Measurements from ENCODE around the gene TMA7.

DNA sequence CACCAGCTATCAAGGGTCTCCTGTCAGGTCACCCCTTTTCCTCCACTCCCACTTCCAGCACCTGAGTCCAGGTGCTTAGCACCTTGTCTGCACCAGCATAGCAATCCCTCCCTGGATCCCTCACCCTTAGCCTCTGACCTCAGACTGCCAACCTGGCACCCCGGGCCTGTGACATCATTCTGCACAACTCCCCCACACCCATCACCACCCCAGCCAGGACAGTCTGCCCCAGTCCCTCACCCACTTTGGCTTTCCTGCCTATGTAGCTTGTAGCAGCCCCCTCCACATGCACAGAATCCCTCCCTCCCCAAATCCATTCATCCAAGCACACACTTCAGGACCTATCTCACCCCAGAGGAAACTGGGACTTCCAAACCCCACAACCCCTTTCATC is 9.4 kb upstream of the TMA7 start:
- TF ChIP-seq POLR2A (IDR thresholded peaks at IDR 0.05; ENCODE audit: low read depth, low read length): no peak
- no peak for TF ChIP-seq POLR2AphosphoS5 (IDR thresholded peaks at IDR 0.05; ENCODE audit: low read depth, low read length)
- TF ChIP-seq TAF1 (IDR thresholded peaks at IDR 0.05; ENCODE audit: low read depth, low read length): no peak
- no peak for TF ChIP-seq POU2F2 (IDR thresholded peaks at IDR 0.05; ENCODE audit: low read depth, low read length)
- no peak for TF ChIP-seq SPI1 (IDR thresholded peaks at IDR 0.05; ENCODE audit: low read depth, low read length)
- no peak for TF ChIP-seq PAX5 (IDR thresholded peaks at IDR 0.05; ENCODE audit: insufficient read depth, low read length, severe bottlenecking)
